ENCODE measurements around the gene GBP4.

Gene GBP4

DNA sequence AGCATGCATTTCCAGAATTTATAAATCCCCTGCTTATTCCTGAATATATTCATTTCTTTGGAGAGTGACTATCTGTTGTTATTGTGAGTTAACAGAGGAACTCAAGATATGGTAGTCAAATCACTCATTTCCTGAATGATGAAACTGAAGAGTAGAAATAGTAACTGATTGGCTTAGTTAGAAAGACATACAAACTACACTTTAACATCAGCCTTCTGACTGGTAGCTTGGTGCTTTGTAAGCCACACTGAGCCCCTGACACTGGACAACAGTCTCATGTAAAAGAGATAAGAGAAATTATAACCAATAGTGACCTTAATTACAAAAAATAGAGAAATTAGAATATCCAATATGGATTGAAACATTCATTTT, 27.7 kb downstream of the GBP4 start:
- in situ Hi-C loops (cut with MboI; ENCODE audit: low sequenced_read_pairs), result no loop called here

- in situ Hi-C loops (cut with MboI; ENCODE audit: low sequenced_read_pairs), result no loop called here
Observed at GRCh38 chr1:89170170-89171066, 28.3 kb downstream of the GBP4 start.

- in situ Hi-C loops (cut with MboI; ENCODE audit: low sequenced_read_pairs), result no loop called here
Observed at GRCh38 chr1:89169166-89169565, 29.6 kb downstream of the GBP4 start.

GRCh38 chr1:89167590-89168230, 31.0 kb downstream of the GBP4 start:
- in situ Hi-C loops (cut with MboI; ENCODE audit: low sequenced_read_pairs), result no loop called here

GRCh38 chr1:89166705-89167104, 32.0 kb downstream of the GBP4 start:
- in situ Hi-C loops (cut with MboI; ENCODE audit: low sequenced_read_pairs), result no loop called here

DNA sequence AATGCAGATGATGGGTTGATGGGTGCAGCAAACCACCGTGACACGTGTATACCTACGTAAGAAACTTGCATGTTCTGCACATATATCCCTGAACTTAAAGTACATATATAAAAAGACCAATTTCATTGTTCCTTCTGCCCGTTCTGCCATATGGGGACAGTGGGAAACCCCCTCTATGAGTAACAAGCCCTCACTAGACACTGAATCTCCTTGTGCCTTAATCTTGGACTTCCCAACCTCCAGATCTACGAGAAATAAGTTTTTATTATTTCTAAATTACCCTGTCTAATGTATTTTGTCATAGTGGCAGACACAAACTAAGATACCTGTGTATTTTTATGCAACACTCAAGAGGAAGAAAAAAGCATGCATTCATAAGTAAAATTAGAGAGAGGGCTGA, 32.9 kb downstream of the GBP4 start:
- in situ Hi-C loops (cut with MboI; ENCODE audit: low sequenced_read_pairs), result no loop called here

GRCh38 chr1:89151047-89151446, 47.7 kb downstream of the GBP4 start:
- in situ Hi-C loops (cut with MboI; ENCODE audit: low sequenced_read_pairs), result no loop called here

- in situ Hi-C loops (cut with MboI; ENCODE audit: low sequenced_read_pairs), result no loop called here
Observed at GRCh38 chr1:89149976-89150375, 48.8 kb downstream of the GBP4 start.

GRCh38 chr1:89149229-89149628, 49.5 kb downstream of the GBP4 start:
- in situ Hi-C loops (cut with MboI; ENCODE audit: low sequenced_read_pairs), result no loop called here

GRCh38 chr1:89147678-89148658, 50.8 kb downstream of the GBP4 start:
- in situ Hi-C loops (cut with MboI; ENCODE audit: low sequenced_read_pairs), result no loop called here

- in situ Hi-C loops (cut with MboI; ENCODE audit: low sequenced_read_pairs), result no loop called here
Observed at GRCh38 chr1:89146721-89147120, 52.0 kb downstream of the GBP4 start.

DNA sequence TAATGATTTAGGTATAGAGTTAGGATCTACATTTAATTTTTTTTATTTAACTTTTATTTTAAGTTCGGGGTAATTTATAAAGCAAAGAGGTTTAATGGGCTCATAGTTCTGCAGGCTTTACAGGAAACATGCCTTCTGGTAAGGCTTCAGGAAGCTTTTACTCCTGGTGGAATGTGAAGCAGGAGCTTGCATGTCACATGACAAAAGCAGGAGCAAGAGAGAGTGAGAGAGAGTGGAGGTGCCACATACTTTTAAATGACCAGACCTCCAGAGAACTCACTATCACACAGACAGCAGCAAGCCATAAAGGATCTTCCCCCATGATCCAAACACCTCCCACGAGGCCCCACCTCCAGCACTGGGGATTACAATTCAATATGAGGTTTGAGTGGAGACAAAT, 55.3 kb downstream of the GBP4 start:
- in situ Hi-C loops (cut with MboI; ENCODE audit: low sequenced_read_pairs), result no loop called here

GRCh38 chr1:89142160-89142559, 56.6 kb downstream of the GBP4 start:
- in situ Hi-C loops (cut with MboI; ENCODE audit: low sequenced_read_pairs), result no loop called here

DNA sequence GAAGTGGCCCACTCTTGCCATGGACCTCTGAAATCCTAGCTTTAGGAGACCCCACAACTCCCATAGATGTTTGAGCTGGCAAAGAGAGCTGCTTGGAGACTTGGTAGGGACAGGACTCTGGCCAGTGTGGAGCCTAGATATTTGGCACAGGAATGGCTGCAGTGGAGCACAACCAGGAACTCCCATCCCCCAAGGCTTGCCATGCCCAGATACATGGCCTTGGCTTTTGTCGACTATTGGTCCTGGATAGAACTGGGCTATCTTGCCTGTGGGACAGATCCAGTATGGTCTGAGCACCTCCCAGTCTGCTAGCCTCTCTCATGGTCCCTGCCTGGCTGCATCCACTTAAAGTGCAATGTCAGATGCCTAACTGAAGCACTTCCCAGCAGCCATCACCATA, 65.0 kb downstream of the GBP4 start:
- in situ Hi-C loops (cut with MboI; ENCODE audit: low sequenced_read_pairs), result no loop called here

All from HL-60/S4 treated with retinoic acid at 250 ng/mL for 4 days and 3 days (cell line).